OCI-M2 (cell line): ENCODE measurements around the gene OSR1.
"Not testable (repeated sequence)": the region's sequence is repeated elsewhere in the genome, so short reads cannot be mapped to it uniquely, and the experiment has no call there.

Source experiments
- DNase-seq: peaks from one replicate; lab custom pipeline; 2025; ENCODE audit not compliant: unreplicated experiment; lab: John Stamatoyannopoulos, UW

The OSR1 gene

DNA sequence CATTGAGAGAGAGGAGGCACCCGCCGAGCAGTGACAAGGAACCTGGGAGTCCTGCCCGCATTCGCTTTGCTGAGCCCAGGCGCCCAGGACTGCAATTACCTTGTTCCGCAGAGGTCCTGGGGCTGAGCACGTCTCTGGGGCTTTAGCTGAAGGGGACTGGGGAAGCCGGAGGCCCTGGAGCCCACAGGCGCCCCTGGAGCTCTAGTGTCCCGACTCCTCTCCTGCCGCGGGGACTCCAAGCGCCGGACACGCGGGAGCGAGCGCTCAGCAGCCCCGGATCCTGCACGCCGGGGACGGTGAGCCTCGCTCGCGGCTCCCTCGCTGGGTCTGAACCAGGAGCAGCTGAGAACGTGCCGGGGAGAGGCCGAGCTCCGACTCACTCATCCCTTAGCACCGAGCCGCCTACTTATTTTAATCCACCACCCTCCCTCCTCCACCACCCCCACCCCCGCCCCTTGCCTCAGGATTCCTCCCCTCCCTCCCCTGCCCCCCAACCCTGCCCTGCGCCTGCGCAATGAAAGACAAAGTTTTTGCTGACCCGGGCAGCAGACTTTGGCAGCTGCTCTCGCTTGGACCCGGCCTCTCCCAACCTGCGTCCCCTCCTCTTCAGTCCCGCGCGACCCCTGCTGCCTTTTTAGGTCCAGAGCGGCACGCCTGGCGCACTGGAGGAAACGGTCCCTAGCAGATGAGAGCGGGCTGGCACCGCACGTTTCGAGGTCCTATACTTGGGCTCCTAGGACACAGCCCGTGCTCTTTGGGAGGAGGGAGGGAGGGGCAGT lies at the start of gene OSR1:
TSS of gene OSR1 (minus strand) at position 382 of the 779 bp plus-strand sequence. CDS start 4,818 bp downstream, outside the sequence.
- DNase-seq: no peak

DNA sequence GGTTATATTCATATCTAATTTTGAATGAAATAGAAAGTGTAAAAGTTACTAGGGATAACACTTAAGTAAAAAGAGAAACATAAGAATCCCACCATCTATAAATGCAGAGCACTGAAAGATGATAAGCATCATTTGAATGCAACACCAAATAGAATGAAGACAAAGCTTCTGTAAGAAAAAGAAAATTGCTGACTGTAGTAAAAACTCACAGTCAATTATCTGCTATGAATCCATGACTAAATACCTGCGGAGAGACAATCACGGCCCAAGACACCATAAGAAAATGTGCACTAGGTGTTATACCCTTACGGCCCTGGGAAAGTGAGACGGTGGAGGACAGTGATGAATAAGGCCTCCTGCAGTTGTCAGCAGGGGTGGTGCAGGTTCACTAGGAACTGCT lies 45.4 kb upstream of the OSR1 start:
- DNase-seq: no peak

DNA sequence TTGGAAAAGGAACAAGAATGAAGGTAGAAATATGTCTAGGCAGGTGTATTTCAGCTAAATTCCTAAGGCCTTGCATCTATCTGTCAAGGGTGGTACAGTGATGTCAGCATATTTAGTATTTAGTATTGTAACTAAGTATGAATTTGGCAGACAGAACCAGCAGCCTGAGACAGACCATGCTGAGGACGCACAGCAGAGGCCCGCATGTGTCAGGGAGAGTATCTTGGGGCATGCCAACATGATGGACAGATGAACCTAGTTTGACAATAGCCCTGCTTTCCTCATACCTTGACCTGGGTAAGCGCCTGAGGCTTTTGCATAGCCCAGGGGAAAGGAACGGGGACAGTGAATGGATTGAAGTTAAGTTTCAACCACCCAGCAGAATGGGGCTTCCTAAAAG lies 33.8 kb upstream of the OSR1 start:
- no peak for DNase-seq

DNA sequence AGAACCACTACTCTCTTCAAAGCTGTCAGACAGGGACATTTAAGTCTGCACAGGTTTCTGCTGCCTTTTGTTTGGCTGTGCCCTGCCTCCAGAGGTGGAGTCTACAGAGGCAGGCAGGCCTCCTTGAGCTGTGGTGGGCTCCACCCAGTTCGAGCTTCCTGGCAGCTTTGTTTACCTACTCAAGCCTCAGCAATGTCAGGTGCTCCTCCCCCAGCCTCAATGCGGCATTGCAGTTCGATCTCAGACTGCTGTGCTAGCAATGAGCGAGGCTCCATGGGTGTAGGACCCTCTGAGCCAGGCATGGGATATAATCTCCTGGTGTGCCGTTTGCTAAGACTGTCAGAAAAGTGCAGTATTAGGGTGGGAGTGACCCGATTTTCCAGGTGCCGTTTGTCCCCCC lies 31.0 kb upstream of the OSR1 start:
- DNase-seq: not testable (repeated sequence)

DNA sequence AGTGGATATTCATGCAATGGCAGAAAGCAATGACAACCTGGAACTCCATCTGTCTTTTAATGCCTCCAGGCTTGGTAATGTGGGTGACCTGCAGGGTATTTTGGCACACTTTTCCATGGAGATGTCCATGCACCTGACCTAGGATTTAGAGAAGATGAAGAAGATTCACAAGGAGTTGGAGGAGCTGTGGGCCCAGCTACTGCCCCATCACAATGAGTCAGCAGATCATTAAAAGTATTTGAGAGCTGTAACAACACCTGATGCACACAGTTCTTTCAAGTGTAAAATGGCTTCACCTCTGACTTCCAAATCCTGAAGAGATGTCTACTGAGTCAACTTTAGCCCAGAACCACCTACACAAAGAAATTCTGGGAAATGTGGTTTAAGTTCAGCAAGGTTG lies 22.1 kb upstream of the OSR1 start:
- DNase-seq: no peak

DNA sequence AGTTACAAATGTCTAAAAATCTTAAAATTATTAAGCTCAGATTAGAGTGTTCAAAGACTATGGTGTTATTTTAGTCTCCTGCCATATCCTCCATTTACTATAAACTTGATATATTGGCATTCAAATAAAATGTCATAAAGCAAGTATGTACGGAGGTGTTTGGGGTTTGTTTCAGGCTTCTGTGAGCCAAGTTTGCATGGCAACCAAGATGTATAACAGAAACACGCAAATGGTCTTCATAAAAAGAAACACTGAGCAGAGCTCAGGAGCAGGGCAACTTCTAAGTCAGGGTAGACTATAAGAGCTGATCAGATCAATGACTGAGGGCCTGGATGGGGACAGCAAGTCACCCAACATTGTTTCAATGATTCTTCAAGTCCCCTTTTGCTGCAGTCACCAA lies 20.5 kb upstream of the OSR1 start:
- DNase-seq: no peak

DNA sequence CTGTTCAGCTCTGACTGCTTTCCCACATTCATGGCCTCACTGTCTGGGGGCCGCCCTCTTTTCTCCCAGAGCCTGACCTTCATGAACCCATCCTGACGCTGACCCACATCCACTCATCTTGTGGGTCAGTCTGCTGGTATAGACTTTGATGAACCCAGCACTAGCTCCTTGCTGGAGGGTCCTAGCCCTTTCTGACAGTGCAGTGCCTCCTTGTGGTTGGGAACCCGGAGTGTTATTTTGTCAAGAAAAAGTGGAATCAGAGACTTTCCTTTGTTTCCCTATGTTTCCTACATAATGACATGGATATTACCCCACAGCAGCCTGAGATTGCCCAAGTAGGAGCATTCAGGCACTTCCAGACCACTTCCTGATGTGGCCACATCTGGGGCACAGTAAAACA lies 19.3 kb upstream of the OSR1 start:
- DNase-seq: no peak

DNA sequence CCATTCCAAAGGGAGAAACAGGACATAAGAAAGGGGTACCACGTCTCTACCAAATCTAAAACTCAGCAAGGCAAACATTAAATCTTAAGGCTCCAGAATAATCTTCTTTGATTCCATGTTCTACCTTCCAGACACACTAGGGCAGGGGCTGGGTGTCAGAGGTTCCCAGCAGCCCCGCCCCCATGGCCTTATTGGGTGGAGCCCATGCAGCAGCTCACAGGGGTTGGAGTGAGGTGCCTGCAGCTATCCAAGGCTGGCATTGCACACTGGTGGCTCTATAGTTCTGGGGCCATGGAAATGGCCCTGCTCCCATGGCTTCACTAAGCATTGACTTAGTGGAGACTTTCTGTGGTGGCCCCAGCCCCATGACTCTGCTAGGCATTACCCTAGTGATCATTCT lies 14.9 kb upstream of the OSR1 start:
- DNase-seq: no peak

DNA sequence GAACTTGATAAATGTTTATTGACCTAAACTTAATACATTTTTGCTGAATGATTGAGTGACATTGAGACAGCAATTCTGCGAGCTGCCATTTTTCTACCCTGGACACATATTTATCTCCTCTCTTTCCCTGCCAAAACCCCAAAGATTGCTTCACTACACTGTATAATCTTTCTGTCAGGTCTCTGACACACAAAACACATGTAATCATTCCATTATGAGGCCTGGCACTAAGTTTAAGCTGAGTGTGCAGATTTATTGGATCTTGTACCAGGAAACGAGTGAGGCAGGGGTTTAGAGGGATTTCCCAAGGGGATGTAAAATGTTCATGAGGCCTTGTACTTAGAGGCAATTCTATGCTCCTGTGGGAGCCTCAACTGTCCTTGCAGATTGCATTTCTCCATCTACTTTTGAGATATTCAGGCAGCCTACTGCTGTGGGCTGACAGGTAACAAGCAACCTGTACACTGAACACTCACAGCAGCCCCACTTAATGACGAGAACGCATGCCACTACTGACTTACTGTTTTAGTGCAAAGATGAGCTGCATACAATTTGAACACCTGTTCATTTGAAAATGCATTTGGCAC lies 13.7 kb upstream of the OSR1 start:
- DNase-seq: no peak

DNA sequence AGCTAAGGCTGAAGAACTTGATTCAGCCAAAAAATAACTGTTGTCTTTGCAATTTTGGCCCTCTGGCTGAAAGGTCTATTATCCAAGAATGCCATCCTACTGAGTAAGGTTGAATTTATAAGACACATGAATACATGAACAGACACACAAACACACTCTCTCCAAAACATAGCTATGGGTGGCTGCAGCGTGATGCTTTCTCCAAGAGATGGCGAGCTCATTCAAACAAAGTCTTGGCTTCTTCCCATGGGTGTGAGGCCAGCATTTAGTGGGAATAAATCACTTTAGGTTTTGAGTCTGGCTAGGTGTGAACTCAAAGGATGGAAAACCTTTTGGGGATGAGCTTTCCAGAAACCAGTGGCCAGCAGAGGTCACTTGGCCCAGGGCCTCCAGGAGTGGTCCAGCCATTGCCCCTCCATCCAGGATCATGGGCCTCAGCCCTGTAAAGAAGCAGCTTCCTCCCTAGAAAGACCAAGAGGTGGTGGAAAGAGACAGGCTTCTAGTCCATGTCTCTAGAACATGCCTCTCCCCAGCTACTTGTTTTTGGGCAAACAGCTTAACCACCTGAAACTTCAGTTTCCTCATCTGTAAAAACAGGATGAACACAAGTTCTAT lies 11.0 kb upstream of the OSR1 start:
- no peak for DNase-seq

DNA sequence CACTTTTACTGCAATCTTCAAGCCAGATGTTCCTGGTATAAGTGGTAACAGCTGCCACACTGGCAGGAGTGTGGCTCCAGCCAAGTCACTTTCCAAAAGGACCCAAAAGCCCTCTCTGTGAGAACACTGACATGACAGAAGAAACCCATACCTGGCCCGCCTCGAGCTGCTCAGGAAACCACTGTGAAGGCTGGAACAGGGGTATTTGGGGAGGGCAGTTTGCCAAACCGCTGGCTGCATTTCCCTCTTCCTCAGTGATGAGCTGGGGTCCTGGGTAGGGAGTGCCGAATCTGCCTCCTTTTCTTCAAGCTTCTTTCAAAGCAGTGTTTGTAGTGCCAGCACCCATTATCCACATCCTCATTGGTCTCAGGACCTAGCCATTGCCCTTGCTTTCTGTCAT lies 10.3 kb upstream of the OSR1 start:
- DNase-seq: no peak

DNA sequence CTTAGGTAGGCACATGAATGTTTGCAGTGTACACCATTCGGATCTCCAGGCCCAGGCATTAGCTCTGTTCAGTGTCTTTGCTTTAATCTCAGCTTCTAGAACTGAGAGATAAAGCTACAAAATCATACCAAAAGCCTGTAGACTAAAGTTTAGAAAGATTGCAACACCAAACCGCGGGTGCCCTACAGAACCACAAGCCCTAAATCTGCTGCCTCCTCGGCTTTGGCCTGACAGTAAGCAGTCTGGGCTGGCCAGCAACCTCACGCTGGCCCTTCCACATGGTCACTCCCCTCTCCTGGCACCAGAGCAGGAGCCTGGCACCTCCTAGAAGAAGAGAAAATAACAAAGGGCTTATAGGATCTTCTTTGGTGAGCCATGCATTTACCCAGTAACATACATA lies 8.9 kb upstream of the OSR1 start:
- no peak for DNase-seq

DNA sequence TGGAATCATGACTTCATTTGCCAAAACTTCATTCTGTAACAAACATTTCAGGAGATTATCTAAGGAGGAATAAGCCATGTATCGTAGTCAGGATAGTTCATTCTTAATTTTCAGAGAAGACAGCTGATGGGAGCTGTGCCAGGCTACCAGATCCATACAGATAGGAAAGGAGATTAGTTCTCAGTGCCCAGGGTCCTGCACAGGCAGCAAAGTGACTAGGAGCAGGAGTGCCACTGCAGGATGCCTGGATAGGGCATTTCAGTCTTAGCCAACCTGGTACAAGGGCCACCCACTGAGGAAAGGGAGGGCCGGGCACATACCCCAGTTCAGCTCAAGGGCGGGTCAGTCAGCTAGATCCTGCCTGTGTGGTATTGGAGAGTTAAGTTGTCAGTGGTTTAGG lies 6.7 kb upstream of the OSR1 start:
- DNase-seq: no peak

DNA sequence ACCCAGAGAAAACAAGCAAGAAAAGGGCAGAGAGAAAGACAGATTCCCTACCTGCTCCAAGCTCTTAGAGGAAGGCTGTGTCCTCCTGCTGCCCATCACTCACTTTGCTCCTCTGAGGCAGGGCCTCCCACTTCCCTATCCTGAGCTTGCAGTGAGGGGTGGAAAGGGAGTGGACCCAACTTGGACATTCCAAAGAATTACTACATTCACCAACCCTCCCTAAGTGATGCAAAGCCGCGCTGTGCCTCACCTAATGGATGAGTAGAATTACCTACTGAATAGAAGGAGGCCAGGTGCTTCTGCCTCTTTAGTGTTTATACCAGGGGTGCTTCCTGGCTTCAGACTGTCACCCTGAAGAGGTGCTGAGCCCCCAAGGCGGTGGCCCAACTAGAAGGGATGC lies 5.6 kb upstream of the OSR1 start:
- no peak for DNase-seq

DNA sequence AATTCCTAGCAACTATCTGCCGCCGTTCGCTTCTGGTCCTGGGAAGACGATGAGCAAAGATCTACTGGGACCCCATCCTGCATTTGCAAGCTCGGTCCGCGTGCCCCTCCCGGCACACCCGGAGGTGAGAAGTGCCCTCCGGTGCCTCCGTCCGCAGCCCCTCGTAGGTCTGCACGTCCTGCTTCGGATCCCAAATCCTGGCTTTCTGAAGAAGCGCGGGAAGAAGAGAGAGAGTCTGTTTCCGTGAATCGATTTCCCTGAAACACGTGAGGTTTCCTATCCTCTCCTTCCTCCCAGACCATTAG lies 5.0 kb upstream of the OSR1 start:
- DNase-seq: no peak

DNA sequence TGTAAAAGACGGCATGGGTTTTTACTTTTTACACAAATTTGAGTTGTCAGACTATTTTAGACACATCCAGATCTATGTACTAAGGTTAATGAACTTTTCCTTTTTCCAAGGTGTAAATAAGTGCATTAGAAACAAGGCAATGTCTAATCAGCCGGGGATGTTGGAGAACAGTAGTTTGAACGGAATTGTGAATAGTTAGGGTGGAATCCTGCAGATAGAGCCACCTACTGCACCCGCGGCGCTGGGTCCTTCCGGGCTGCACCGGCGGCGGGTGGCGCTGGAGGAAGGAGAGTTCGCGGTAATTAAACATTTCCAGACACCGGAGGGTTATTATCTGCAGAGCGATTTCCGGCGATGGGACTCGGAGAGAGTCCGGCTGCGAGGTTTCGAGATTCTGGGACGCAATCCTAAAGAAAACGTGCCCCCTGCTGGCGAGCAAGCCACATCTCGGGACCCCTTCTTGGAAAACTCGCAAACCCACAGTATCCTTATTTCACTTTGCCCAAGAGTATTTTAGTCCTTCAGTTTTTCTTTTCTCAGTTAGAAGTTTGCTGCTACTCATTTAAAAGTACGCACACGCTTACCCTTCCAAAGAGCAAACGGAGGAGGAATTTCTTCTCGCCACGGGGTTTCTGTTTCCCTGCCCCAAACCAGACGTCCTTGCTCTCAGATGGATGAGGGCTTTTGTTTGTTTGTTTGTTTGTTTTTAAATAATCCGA lies 4.5 kb upstream of the OSR1 start:
- no peak for DNase-seq

DNA sequence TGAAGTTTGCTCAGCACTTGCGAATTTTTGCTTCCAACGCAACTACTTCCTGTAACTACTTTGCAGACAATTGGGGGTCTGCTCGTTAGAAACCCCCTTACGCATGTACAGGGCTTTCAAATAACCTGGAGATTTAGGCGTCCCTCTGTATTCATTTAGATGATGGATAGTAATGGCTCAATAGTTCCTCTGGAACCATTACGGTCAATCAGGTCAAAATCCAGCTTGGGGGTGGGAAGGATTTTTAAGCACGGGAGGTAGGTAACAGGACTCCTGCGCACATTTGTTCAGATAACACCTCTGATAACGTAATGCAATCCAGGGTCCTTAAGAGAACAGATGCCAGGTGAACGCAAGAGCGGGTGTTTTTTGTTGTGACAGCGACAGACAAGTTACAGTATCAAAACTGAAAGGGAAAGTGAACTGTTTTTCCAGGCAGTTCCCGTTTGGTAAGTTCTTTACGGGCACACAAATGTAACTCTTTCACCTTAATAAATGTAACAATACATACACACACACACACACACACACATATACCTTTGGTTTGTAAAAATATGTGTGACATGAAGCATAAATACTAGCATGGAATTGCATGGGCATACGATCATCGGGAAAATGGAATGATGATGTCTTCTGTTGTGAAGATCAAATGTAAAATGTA lies 3.8 kb upstream of the OSR1 start:
- no peak for DNase-seq

DNA sequence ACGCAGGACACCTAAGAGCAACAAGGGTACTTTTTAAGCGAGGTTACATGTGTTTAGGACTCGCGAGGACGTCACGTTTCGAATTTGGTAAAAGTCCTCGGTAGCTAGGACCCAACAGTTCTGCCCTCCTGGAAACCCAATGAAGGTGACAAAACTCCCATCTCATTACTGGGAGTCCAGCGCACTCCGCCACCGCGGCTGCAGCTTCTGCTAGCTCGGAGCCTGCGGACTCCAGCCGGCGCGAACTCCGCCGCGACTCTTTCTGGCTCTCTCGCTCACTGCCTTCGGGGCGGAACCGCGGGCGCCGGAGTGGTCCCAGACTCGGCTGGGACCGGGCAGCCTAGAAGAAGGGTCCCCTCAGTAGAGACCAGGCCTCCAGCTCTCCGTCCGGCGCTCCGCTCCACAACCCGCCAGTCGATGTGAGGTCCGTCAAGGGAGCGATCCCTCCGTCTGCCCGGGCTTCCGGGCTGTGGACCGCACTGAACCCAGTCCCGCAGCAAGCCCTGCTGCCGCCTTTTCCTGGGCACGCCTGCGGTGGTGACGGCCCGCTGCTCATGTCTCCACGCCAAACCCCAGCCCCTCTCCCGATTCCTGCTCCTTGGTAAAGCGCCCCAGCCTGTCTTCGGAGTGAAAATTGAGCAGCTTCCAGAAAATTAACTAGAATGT lies 3.0 kb upstream of the OSR1 start:
- no peak for DNase-seq

DNA sequence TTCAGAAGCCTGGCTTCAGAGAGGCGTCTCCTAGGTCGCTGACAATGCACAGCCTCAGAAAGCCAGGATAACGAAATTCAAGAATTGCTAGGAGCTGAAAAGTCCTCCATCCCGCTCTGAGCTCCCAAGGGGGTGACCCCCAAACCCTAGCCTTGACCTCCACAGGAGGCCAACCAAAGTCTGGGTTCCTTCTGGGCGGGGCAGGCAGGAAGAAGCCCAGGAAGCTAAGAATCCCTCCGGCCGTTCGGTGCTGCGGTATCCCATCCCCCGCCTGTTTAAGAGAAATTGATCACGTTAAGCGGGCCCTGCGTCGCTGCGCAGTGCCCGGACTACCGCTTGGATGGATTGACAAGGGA lies 2.5 kb upstream of the OSR1 start:
- DNase-seq: no peak

DNA sequence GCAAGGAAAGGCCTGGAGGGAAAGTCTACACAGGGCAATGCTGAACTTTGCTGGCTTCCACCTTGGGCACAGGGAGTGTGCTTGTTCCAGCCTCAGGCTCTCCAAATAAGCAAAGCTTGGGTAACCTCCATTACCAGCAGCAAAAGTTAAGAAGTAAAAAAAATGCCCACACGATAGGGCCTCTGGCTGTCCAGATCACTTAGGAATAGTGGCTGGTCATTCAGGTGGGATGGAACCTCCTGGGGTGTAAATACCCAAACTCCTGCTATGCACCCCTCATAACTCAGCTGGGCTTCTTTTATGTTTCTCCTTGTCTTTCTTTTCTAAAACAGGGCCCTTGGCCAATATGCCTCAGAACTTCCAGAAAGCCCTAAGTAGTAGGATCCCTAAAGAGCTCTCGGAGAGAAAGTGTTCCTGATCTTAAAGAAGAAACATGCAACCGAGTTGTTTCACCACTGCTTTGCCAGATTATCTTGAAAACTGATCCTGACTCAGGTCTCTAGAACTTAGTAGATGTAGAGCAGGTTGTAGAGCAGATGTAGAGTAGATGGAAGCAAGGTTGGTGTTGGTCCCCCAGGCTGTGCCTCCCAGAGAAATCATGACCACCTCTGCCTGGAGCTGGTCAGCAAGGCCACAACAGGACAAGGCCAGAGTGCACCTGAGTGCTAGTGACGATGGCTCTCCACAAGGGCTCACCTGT lies 2.0 kb upstream of the OSR1 start:
- no peak for DNase-seq

DNA sequence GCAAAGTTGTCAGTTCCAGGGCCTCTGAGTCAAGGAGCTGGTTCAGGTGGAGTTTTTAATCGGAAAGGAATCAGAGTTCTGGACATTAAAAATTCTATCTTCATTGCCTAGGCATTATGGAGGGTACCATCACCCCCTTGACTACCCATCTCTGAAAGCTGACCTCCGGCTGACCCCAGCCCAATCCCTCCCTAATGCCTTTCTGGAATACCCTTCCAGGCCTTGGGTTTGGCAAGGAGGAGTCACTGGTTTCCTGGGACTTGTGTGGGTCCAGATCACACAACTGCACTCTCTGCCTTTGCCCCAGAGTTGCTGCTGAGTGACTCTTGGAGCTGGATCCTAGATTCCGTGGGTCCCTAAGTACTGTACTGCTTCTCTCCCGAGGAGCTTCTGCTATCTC lies 1.0 kb upstream of the OSR1 start:
- no peak for DNase-seq
